ENCODE data around the gene RGS11.

The RGS11 gene

GRCh38 chr16:296276-296675 is 20.5 kb upstream of the RGS11 start:
- DNase-seq: no peak

DNA sequence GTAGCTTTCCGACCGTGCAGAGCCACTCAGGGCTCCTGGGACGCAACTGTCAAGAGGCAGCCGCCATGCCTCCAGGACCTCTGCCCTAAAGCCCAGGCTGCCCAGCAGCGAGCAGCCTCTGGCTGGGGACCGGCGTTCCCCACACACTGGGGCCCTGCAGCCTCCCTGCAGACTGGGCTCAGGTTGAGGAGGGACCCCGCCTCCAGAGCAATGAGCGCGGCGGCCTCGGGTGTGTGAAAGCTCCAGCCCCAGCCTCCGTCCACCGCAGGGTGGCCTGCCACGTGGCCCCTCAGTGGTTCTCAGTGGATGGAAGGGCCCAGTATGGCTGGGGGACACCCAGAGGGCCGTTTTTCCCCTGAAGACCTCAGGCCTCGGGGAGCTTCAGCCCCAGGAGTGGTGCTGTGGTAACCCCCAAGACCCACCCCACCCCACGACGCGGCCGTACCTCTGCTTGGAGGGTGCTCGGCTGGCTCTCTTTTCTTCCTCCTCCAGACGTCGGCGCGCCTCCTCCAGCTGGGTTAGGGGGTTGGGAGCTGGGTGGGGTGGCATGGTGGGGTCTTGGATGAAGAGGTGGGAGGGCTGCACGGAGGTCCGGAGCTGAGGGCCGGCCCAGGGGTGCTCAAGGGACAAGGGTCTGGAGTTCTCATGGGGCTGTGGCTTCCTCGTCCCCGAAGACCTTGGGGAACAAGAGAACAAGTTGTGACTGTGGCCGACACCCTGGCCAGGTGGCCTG is 17.5 kb upstream of the RGS11 start:
- no peak for DNase-seq

DNA sequence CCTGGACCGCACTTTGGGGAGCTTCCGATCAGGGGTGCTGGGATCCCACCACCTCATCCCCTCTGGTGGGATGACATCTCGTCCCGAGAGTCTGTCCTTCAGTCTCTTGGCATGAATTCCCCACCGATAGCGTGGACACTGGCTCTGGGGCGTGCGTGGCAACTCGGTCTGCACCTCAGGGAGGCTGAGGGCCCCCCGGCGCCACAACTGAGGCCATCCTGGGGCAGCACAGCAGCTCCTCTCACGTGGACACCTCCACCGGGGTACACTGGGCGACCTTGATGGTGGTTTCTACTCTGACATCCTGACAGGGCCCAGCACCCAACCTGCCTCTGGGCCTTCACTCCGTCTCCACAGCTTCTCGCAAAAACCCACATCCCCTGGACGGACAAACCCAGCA is 15.8 kb upstream of the RGS11 start:
- no peak for DNase-seq

GRCh38 chr16:290681-291405 is 15.1 kb upstream of the RGS11 start:
- DNase-seq: no peak

GRCh38 chr16:290015-290680 is 14.4 kb upstream of the RGS11 start:
- no peak for DNase-seq

DNA sequence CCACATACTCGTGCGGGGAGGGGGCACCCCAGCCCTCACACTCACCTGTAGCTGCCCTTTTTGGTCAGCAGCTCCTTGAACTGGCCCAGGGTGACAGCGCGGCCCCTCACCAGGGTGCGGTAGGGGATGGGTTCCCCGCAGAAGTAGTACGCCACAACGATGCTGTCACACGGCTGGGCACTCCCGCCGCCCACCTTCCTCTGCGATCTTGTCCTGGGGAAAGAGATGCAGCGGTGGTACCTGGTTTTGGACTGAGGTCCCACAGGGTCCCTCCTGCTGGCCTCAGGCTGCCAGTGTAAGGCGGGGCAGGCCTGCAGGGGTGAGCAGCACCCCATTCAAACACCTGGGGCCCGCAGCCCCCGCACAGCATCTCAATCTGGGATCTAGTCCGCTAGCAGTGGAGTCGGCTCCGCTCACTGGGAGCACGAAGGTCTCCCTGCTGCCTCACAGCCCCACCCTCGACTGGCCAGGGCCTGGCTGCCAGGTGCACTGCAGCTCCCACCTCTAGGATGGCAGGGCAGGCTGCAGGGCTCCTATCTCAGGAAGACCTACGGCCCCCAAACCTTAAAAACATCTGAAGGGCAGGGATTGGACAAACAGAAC is 13.8 kb upstream of the RGS11 start:
- no peak for DNase-seq

DNA sequence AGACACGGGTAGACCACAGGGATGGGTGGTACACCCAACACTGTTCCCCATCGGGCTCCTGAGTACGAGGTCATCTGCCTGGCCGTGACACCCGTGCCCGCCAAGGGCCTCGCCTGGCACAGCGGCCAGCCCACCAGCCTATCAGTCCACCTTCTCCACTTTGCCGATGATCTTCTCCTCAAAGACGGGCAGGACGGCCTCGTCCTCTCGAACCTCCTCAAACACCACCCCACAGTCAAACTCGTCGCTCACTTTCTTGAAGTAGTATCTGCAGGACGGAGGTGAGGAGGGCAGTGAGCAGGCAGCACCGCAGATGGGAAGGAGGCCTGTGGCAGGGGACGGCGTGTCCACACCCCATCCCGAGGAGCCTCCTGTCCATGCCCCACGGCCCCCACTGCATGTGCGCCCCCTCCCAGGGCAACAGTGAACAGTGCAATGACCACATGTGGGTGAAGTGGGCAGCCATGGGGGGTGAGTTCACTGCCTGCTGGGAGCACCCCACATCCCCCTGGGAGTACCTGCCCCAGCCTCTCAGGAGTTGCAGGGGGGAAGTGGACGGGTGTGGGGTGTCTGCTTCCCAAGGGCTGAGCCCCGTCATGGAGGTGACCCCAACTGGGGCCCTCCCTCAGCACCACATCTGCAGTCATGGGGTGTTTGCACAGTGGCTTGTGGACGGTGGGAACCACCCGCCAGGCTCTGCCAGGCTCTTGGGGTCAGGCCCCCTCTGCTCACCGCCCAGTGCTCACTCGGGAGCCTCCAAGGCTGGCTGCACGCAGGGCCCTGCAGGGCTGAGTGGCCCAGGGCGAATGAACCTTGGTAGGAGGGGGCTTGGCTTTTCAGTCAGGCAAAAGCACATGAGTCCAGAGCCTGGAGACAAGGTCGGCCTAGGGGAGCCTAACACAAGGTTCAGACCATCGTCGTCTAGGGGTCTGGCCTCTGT is 12.5 kb upstream of the RGS11 start:
- DNase-seq: no peak

- no peak for DNase-seq
These were observed 11.6 kb upstream of the RGS11 start for GRCh38 chr16:287298-287811.

DNA sequence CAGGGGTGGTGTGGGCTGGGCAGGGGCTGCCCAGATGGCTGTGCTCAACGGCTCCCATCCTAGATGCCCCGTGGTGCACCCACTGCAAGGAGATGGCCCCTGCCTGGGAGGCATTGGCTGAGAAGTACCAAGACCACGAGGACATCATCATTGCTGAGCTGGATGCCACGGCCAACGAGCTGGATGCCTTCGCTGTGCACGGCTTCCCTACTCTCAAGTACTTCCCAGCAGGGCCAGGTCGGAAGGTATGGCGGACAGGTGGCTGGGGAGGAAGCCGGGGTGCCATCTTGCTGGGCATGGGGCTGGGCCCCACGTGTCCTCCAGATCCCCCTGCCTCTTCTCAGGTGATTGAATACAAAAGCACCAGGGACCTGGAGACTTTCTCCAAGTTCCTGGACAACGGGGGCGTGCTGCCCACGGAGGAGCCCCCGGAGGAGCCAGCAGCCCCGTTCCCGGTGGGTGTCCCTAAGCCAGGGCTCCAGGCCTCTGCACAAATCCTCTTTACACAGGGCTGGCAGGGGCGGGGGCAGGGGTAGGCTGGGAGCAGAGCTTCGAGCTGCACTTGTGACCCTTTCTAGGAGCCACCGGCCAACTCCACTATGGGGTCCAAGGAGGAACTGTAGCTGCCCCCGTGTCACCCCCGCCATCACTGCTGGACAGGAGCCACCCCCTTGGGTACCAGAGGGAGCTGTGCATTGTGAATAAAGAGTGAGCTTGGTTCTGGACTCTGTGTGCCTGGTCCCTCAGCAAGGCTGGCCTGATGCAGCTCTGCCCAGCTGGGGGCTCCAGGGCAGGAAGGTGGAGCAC is 10.9 kb upstream of the RGS11 start:
- DNase-seq: no peak

DNA sequence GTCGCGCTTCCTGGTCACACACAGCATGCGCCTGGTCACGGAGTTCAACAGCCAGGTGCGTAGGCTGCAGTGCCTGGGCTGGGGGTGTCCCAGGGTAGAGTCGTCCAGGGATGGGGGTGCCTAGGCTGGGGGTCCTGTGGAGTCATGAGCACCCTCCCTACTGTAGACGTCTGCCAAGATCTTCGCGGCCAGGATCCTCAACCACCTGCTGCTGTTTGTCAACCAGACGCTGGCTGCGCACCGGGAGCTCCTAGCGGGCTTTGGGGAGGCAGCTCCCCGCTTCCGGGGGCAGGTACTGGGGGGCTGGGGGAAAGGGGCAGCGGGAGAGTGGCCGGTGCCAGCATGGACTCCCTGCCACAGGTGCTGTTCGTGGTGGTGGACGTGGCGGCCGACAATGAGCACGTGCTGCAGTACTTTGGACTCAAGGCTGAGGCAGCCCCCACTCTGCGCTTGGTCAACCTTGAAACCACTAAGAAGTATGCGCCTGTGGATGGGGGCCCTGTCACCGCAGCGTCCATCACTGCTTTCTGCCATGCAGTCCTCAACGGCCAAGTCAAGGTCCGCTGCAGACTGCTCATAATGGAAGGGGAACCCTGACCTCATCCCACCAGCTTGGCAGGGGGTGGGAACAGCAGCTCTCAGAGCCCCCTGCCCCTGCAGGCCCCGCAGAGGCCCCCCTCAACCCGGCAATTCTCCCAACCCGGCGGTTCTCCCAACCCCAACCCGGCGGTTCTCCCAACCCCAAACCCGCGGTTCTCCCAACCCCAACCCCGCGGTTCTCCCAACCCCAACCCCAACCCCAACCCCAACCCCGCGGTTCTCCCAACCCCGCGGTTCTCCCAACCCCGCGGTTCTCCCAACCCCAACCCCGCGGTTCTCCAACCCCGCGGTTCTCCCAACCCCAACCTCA is 9.7 kb upstream of the RGS11 start:
- no peak for DNase-seq

DNA sequence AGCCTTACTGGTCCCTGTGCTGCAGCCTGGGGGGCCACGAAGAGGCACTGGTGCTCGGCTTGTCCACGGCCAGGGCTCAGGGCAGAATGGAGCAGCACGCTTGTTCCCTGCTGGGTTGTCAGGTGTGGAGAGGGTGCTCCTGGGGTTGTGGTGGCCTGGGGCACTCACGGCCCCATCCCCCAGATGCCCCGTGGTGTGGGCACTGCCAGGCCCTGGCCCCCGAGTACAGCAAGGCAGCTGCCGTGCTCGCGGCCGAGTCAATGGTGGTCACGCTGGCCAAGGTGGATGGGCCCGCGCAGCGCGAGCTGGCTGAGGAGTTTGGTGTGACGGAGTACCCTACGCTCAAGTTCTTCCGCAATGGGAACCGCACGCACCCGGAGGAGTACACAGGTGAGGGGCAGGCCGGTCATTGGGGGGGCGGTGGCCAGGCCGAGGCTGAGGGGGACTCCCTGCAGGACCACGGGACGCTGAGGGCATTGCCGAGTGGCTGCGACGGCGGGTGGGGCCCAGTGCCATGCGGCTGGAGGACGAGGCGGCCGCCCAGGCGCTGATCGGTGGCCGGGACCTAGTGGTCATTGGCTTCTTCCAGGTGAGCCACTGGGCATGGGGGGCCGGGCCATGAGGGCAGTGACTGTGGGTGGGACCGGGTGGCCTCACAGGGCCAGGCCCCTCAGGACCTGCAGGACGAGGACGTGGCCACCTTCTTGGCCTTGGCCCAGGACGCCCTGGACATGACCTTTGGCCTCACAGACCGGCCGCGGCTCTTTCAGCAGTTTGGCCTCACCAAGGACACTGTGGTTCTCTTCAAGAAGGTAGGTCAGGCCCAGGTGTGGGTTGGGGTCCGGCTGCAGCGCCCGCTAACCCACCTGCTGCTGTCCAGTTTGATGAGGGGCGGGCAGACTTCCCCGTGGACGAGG is 8.7 kb upstream of the RGS11 start:
- no peak for DNase-seq

GRCh38 chr16:283033-283805 is 7.5 kb upstream of the RGS11 start, which contains the start of gene PDIA2:
Gene PDIA2 (plus strand): TSS chr16:283164. CDS start chr16:283170, 6 bp downstream.
- DNase-seq: no peak

DNA sequence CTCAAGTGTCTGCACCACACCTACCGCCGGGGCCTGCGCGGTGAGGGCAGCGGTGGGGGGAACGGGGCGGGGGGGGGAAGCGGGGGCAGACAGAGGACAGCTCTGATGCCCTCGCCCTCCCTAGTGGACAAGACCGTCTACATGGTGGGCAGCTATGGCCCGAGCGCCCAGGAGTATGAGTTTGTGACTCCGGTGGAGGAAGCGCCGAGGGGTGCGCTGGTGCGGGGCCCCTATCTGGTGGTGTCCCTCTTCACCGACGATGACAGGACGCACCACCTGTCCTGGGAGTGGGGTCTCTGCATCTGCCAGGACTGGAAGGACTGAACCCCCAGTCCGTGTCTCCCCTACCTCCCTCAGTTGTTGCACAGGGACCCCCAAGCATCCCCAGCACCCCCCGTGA is 6.7 kb upstream of the RGS11 start:
- DNase-seq: no peak

GRCh38 chr16:281660-282255 is 6.0 kb upstream of the RGS11 start:
- DNase-seq: no peak

- DNase-seq: no peak
These were observed 5.4 kb upstream of the RGS11 start for GRCh38 chr16:280991-281659.

DNA sequence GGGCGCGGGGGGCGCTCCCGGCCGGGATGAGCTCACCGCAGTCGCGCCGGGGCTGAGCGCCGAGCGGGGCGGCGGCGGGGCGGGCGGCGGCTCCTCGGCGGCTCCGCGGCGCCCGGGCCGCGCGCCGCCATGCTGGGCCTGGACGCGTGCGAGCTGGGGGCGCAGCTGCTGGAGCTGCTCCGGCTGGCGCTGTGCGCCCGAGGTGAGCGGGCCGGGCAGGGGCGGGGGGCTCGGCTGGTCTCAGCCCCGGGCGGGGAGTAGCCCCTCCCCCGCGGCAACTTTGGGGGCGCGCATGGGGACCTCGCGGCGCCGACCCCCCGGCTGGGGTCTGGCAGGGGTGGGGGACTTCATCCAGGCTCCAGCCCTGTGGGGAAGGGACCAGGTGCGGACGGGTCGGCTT is 4.8 kb upstream of the RGS11 start, which contains the start of gene ARHGDIG:
ARHGDIG (plus strand) TSS at position 40 of the 400 bp plus-strand sequence; CDS start at position 130, 90 bp downstream.
- no peak for DNase-seq

DNA sequence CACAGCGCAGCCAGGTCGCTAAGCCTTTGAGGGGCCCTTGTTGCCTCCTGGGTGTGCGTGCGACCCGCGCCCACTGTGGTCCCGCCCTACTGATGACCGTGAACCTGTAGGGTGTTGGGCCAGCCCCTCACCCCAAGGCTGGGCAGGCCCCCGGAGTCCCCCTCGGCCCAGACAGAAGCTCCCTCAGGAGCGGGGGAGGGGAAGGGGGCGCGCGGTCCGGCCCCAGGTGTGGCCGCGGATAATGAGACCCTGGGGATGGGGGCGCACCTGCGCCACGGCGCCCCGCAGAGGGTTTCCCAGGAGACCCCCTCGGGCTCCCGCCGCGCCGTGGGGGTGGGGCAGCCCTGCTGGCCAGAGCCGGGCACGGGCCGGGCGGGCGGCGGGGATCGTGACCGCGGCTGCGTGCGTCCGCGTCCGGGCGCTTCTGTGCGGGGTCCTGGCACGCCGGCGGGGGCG is 4.3 kb upstream of the RGS11 start:
- no peak for DNase-seq

Data from T-helper 2 cell (primary cell).